K562 (cell line): ENCODE data around the gene REEP2. TPM values are rescaled to one million over a fixed set of nuclear protein-coding genes. Genes with fewer than 3 reads are reported as not detected.

Experiments used
- ATAC-seq: fragments of 200-7000 bp; cut with Tn5 transposase; 3 replicates; pipeline ENCODE4 v1.9.1; 2020; ENCODE audit warnings: moderate library complexity
- BruUV-seq: library from RNA; stranded (reverse); fragments of 400-500 nt; replicated peaks from 2 replicates; lab custom pipeline; 2021; lab: Mats Ljungman, UMichigan
- CTCF ChIA-PET: fragments of 300-600 bp; formaldehyde crosslinking; extraction: SDS; loops from one replicate; lab custom pipeline; 2021; ENCODE audit warnings: low intra/inter-chr PET ratio; lab: Yijun Ruan, JAX
- POLR2A ChIA-PET: fragments of 300-600, 350-650 bp; sonication (Branson Sonifier 250); formaldehyde crosslinking; extraction: SDS; loops from one replicate; lab custom pipeline; 2021; ENCODE audit warnings: antibody characterized with exemption, inconsistent platforms; lab: Yijun Ruan, JAX
- DNase-seq, 4 experiments: peaks; one replicate each; pipeline versions ENCODE4 v3.0.0 to v3.0.0-alpha.2; 2011 to 2018; ENCODE audit warnings: low spot score in 3 of 4, mixed read lengths in 3 of 4; ENCODE audit errors: extremely low read depth in 1 of 4
- FAIRE-seq: peaks from 2 replicates; lab custom pipeline; 2011; peaks lifted over from hg19 to GRCh38; lab: Jason Lieb, UNC
- H2AFZ ChIP-seq: 2 replicates; pipeline ENCODE4 v1.6.0; 2011; ENCODE audit warnings: low read depth, low read length, control low read depth, inconsistent platforms
- H3K27ac ChIP-seq: fragments of 200-600 bp; 3 replicates; pipeline ENCODE4 v1.8.0; 2011; ENCODE audit warnings: low read depth, mild to moderate bottlenecking, control low read depth, inconsistent platforms, low read length, moderate library complexity, mixed read lengths; ENCODE audit errors: extremely low read depth
- H3K27me3 ChIP-seq, 2 experiments: fragments of 300-600 bp in 1 of 2; 2 replicates in 1 of 2; 3 replicates in 1 of 2; pipeline versions ENCODE4 v1.6.0 to v1.8.0; 2011; ENCODE audit warnings: inconsistent platforms in 2 of 2, low read length in 2 of 2, mild to moderate bottlenecking in 1 of 2, mixed read lengths in 1 of 2, moderate library complexity in 1 of 2; ENCODE audit not compliant: control insufficient read depth in 2 of 2, insufficient read depth in 2 of 2
- H3K36me3 ChIP-seq: fragments of 300-600 bp; 3 replicates; pipeline ENCODE4 v1.8.0; 2011; ENCODE audit warnings: mild to moderate bottlenecking, low read length, inconsistent platforms; ENCODE audit not compliant: control insufficient read depth, insufficient read depth
- H3K4me1 ChIP-seq, 2 experiments: fragments of 200-600 bp in 1 of 2; replicated peaks in 1 of 2; 2 replicates in 1 of 2; 3 replicates in 1 of 2; pipeline versions ENCODE4 v1.5.1 to v1.8.0; 2011; ENCODE audit warnings: inconsistent platforms in 2 of 2, low read length in 2 of 2, mild to moderate bottlenecking in 1 of 2, mixed read lengths in 1 of 2, moderate library complexity in 1 of 2; ENCODE audit not compliant: control insufficient read depth in 2 of 2, insufficient read depth in 2 of 2
- H3K4me2 ChIP-seq: 2 replicates; pipeline ENCODE4 v1.6.1; 2011; ENCODE audit warnings: low read length, control low read depth, inconsistent platforms, mixed read lengths; ENCODE audit not compliant: insufficient read depth
- H3K4me3 ChIP-seq: fragments of 200-600 bp; sonication (generic), shearing (Covaris generic); 2 replicates; pipeline ENCODE4 v1.5.1; 2016; ENCODE audit warnings: control low read depth, inconsistent platforms
- H3K79me2 ChIP-seq: fragments of 200-600 bp; 3 replicates; pipeline ENCODE4 v1.8.0; 2011; ENCODE audit warnings: low read length, inconsistent platforms; ENCODE audit not compliant: control insufficient read depth, insufficient read depth
- H3K9ac ChIP-seq, 2 experiments: 2 replicates each; pipeline versions ENCODE4 v1.6.0 to v1.6.1; 2011; ENCODE audit warnings: low read depth in 2 of 2, low read length in 2 of 2, control low read depth in 1 of 2, inconsistent platforms in 1 of 2, mild to moderate bottlenecking in 1 of 2, mixed read lengths in 1 of 2; ENCODE audit not compliant: insufficient read depth in 1 of 2
- H3K9me1 ChIP-seq: one replicate; pipeline ENCODE4 v1.6.0; 2011; ENCODE audit warnings: inconsistent platforms, mild to moderate bottlenecking, low read length, moderate library complexity; ENCODE audit not compliant: control insufficient read depth, insufficient read depth
- H3K9me3 ChIP-seq: replicated peaks from 2 replicates; pipeline ENCODE4 v1.5.1; 2011; ENCODE audit warnings: low read depth, low read length, inconsistent platforms; ENCODE audit not compliant: control insufficient read depth, insufficient read depth
- H4K20me1 ChIP-seq: replicated peaks from 2 replicates; pipeline ENCODE4 v1.6.1; 2011; ENCODE audit warnings: low read length, inconsistent platforms, mixed read lengths; ENCODE audit not compliant: control insufficient read depth, insufficient read depth
- HNRNPLL ChIP-seq: fragments of 200-400 bp; formaldehyde crosslinking; IDR thresholded peaks from 2 replicates; pipeline ENCODE4 v1.6.1; 2017; ENCODE audit warnings: low read length, low read depth, mild to moderate bottlenecking; ENCODE audit not compliant: poor library complexity, severe bottlenecking
- NFYB ChIP-seq: IDR thresholded peaks from 2 replicates; pipeline ENCODE4 v1.6.1; 2011; ENCODE audit warnings: mild to moderate bottlenecking, moderate library complexity; ENCODE audit not compliant: insufficient read length; ENCODE audit errors: extremely low read depth
- PKNOX1 ChIP-seq: fragments of 450-650 bp; IDR thresholded peaks from 2 replicates; pipeline ENCODE4 v1.6.1; 2016
- RBFOX2 ChIP-seq: fragments of 200-400 bp; formaldehyde crosslinking; IDR thresholded peaks from 2 replicates; pipeline ENCODE4 v1.6.1; 2017; ENCODE audit warnings: low read depth, mild to moderate bottlenecking, low read length, moderate library complexity
- ZBTB11 ChIP-seq, 3 experiments: fragments of 200-800 bp in 1 of 3; fragments of 250-450 bp in 1 of 3; fragments of 450-650 bp in 1 of 3; sonication (Bioruptor Pico) in 1 of 3; sonication (Bioruptor generic) in 1 of 3; formaldehyde crosslinking in 1 of 3; IDR thresholded peaks; 2 replicates each; pipeline versions ENCODE4 v1.6.1 to v1.8.0; 2016 to 2022; ENCODE audit warnings: mild to moderate bottlenecking in 2 of 3, missing genetic modification characterization in 2 of 3, missing compliant biosample characterization in 1 of 3, moderate library complexity in 1 of 3
- WGBS: fragments of 100-300 bp; shearing (Covaris generic); methylation state at CpG from one replicate; pipeline ENCODE4 v1.1.6; 2016; ENCODE audit warnings: low coverage, mixed read lengths; ENCODE audit not compliant: insufficient coverage; ENCODE audit errors: missing lambda C conversion rate; 5-methylcytosine and 5-hydroxymethylcytosine counted together
- in situ Hi-C: fragments of 300-500 bp; cut with MboI; formaldehyde crosslinking; loops from 4 replicates; pipeline ENCODE4 v1.15.0; 2018; ENCODE audit warnings: inconsistent platforms, mixed read lengths
- intact Hi-C: fragments of 100-400 bp; cut with micrococcal nuclease; formaldehyde crosslinking; loops from 2 replicates; pipeline ENCODE4 v1.14.2; 2022
- polyA plus RNA-seq, 8 experiments: library from polyadenylated mRNA; depleted of rRNA in 4 of 8; stranded (reverse) in 5 of 8; unstranded in 3 of 8; fragments of >200 nt; fragmentation: Nextera tagmentation in 2 of 8; fragmentation: Illumina TruSeq in 1 of 8; extraction: Ambion mirVana in 2 of 8; extraction: Trizol in 1 of 8; gene quantifications; 2 replicates each; pipeline versions ENCODE4 v1.2.1 to v1.2.3, GENCODE V29; 2011 to 2014; ENCODE audit warnings: inconsistent platforms in 1 of 8, missing spikeins in 1 of 8
- total RNA-seq, 7 experiments: library from RNA; depleted of rRNA in 6 of 7; stranded (reverse); fragments of >200 nt in 6 of 7; fragmentation: Illumina TruSeq in 2 of 7; extraction: Trizol in 2 of 7; gene quantifications; 2 replicates each; pipeline versions ENCODE4 v1.2.1 to v1.2.3, GENCODE V29; 2011 to 2021; ENCODE audit warnings: low replicate concordance in 1 of 7
- TF ChIP-seq, protein P1 (sequence below): fragments of 450-650 bp; IDR thresholded peaks from 2 replicates; pipeline ENCODE4 v1.6.1; 2016; ENCODE audit warnings: antibody characterized with exemption

Gene REEP2
- total and polyA plus RNA-seq, 9 of the 15 experiments (the other 6 are each of a cell fraction or from before 2014, with no cell fraction given), result 0.03 to 1.1 (median 0.12) TPM; not detected in 1

GRCh38 chr5:138488481-138488945 is 49.7 kb downstream of the REEP2 start (continued):
- TF ChIP-seq ZBTB11 (CRISPR knock-in tag; IDR thresholded peaks at IDR 0.05), result peak in 1 of 3 experiments; percentile 56; a peak in 1 of 6 replicates

DNA sequence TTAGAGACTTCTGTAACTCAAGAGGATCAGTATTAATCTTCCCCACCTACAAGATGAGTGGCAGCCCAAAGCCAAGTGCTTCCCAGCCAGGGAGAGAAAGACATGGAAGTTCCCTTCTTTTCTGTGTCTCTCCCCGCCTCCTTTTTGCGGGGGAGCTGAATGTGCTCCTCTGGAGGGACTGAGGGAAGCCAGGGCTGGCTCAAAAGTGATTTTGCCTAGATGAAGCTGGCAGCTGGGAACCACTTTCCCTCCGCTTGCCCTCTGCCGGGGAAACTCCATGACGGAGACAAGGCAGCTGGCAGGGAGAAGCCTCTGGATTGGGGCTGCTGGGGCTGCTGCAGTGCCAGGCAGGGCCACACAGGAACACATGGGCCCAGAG is 50.8 kb downstream of the REEP2 start:
- peaks cover 6% of the 10 kb centered on the region; the same call in 2 of the 3 replicates for H3K79me2 ChIP-seq
- H3K9me3 ChIP-seq, result no peaks in the 10 kb centered on the region
- H3K4me2 ChIP-seq, result peak overlapping the region; percentile 3; the same call in 1 of the 2 replicates
- in situ Hi-C loops, result no loop called here
- H3K27ac ChIP-seq, result peak overlapping the region; percentile 58; the same call in 1 of the 3 replicates
- H4K20me1 ChIP-seq, result no peaks in the 10 kb centered on the region
- H3K4me3 ChIP-seq, result no peak overlapping the region
- FAIRE-seq (peak; percentile 6), DNase-seq (peak in 1 of 4 experiments; percentile 43), ATAC-seq (no peak)
- BruUV-seq, result no TSS peak
- WGBS, result 49% methylated on average over 5 of the region's 5 CpGs
- ChIA-PET CTCF (no interaction called here), POLR2A (interaction anchor here (0.6 to 2.3 kb wide), 8 partner anchors 8 to 64 kb away, joined by 3 to 10 read pairs (median 4); partner anchors contain the start of gene EGR1)
- H2AFZ ChIP-seq, result peak overlapping the region; percentile 79
- H3K9me1 ChIP-seq, result no peaks in the 10 kb centered on the region
- peaks cover 51 to 54% of the 10 kb centered on the region in 2 experiments for H3K4me1 ChIP-seq
- no peaks in the 10 kb centered on the region for H3K36me3 ChIP-seq
- intact Hi-C loops, result no loop called here
- H3K9ac ChIP-seq, result peak overlapping the region; percentile 57 to 64
- no peaks in the 10 kb centered on the region for H3K27me3 ChIP-seq
- TF ChIP-seq HNRNPLL (peak; percentile 14), NFYB (no peak), PKNOX1 (peak; percentile 82), RBFOX2 (peak; percentile 26; the same call in 1 of the 2 replicates)
- TF ChIP-seq, protein P1, sequence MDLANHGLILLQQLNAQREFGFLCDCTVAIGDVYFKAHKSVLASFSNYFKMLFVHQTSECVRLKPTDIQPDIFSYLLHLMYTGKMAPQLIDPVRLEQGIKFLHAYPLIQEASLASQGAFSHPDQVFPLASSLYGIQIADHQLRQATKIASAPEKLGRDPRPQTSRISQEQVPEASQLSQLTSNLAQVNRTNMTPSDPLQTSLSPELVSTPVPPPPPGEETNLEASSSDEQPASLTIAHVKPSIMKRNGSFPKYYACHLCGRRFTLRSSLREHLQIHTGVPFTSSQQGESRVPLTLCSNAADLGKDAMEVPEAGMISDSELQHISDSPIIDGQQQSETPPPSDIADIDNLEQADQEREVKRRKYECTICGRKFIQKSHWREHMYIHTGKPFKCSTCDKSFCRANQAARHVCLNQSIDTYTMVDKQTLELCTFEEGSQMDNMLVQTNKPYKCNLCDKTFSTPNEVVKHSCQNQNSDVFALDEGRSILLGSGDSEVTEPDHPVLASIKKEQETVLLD, result no peak
